HEK293 (cell line): ENCODE measurements around the gene FSCN2.

Experiments
- EGR2 ChIP-seq: fragments of 450-650 bp; formaldehyde crosslinking; IDR thresholded peaks from 2 replicates; pipeline ENCODE4 v1.5.1; 2016; ENCODE audit warnings: low read depth, missing biosample characterization, missing genetic modification characterization
- GFI1B ChIP-seq: fragments of 450-650 bp; formaldehyde crosslinking; IDR thresholded peaks from 2 replicates; pipeline ENCODE4 v1.5.1; 2016; ENCODE audit warnings: missing biosample characterization, missing genetic modification characterization
- GLIS1 ChIP-seq: fragments of 450-650 bp; formaldehyde crosslinking; IDR thresholded peaks from 2 replicates; pipeline ENCODE4 v1.5.1; 2016; ENCODE audit warnings: missing biosample characterization, missing genetic modification characterization
- HOXC10 ChIP-seq: sonication (generic); formaldehyde crosslinking; IDR thresholded peaks from 2 replicates; pipeline ENCODE4 v1.8.1; 2023; ENCODE audit warnings: mild to moderate bottlenecking, missing genetic modification reagents
- KLF16 ChIP-seq: fragments of 450-650 bp; formaldehyde crosslinking; IDR thresholded peaks from 2 replicates; pipeline ENCODE4 v1.5.1; 2017; ENCODE audit warnings: missing biosample characterization, missing genetic modification characterization
- MYNN ChIP-seq: fragments of 450-650 bp; formaldehyde crosslinking; IDR thresholded peaks from 2 replicates; pipeline ENCODE4 v1.5.1; 2016; ENCODE audit warnings: missing biosample characterization, missing genetic modification characterization, borderline replicate concordance
- PRDM4 ChIP-seq: fragments of 450-650 bp; formaldehyde crosslinking; IDR thresholded peaks from 2 replicates; pipeline ENCODE4 v1.5.1; 2017; ENCODE audit warnings: missing biosample characterization, missing genetic modification characterization
- SALL2 ChIP-seq: fragments of 450-650 bp; formaldehyde crosslinking; IDR thresholded peaks from 2 replicates; pipeline ENCODE4 v1.5.0; 2017; ENCODE audit warnings: missing biosample characterization, mild to moderate bottlenecking, missing genetic modification characterization, borderline replicate concordance
- ZBTB1 ChIP-seq: fragments of 450-650 bp; formaldehyde crosslinking; IDR thresholded peaks from 2 replicates; pipeline ENCODE4 v1.5.1; 2016; ENCODE audit warnings: missing biosample characterization, missing genetic modification characterization
- ZBTB10 ChIP-seq: fragments of 450-650 bp; formaldehyde crosslinking; IDR thresholded peaks from 2 replicates; pipeline ENCODE4 v1.5.1; 2016; ENCODE audit warnings: missing biosample characterization, missing genetic modification characterization
- ZBTB20 ChIP-seq: fragments of 450-650 bp; formaldehyde crosslinking; IDR thresholded peaks from 2 replicates; pipeline ENCODE4 v1.5.1; 2016; ENCODE audit warnings: missing biosample characterization, missing genetic modification characterization
- ZBTB26 ChIP-seq: fragments of 450-650 bp; formaldehyde crosslinking; optimal IDR thresholded peaks from 2 replicates; pipeline ENCODE3; 2016; ENCODE audit warnings: missing biosample characterization, mild to moderate bottlenecking, missing genetic modification characterization
- ZBTB7A ChIP-seq: fragments of 450-650 bp; formaldehyde crosslinking; IDR thresholded peaks from 2 replicates; pipeline ENCODE4 v1.5.1; 2016; ENCODE audit warnings: low read depth, missing biosample characterization, missing genetic modification characterization
- ZFP41 ChIP-seq: fragments of 450-650 bp; formaldehyde crosslinking; IDR thresholded peaks from 2 replicates; pipeline ENCODE4 v1.5.1; 2016; ENCODE audit warnings: missing biosample characterization, missing genetic modification characterization, borderline replicate concordance
- ZFP69B ChIP-seq: fragments of 450-650 bp; formaldehyde crosslinking; IDR thresholded peaks from 2 replicates; pipeline ENCODE4 v1.5.1; 2016; ENCODE audit warnings: missing biosample characterization, missing genetic modification characterization
- ZIC2 ChIP-seq: fragments of 450-650 bp; formaldehyde crosslinking; IDR thresholded peaks from 2 replicates; pipeline ENCODE4 v1.5.1; 2016; ENCODE audit warnings: missing biosample characterization, missing genetic modification characterization
- ZNF121 ChIP-seq: fragments of 450-650 bp; formaldehyde crosslinking; IDR thresholded peaks from 2 replicates; pipeline ENCODE4 v1.5.1; 2016; ENCODE audit warnings: missing biosample characterization, missing genetic modification characterization
- ZNF133 ChIP-seq: fragments of 450-650 bp; formaldehyde crosslinking; IDR thresholded peaks from 2 replicates; pipeline ENCODE4 v1.5.1; 2016; ENCODE audit warnings: missing biosample characterization, missing genetic modification characterization
- ZNF138 ChIP-seq: fragments of 450-650 bp; formaldehyde crosslinking; IDR thresholded peaks from 2 replicates; pipeline ENCODE4 v1.5.1; 2016; ENCODE audit warnings: missing biosample characterization, missing genetic modification characterization, borderline replicate concordance
- ZNF350 ChIP-seq: fragments of 450-650 bp; formaldehyde crosslinking; IDR thresholded peaks from 2 replicates; pipeline ENCODE4 v1.5.0; 2017; ENCODE audit warnings: missing biosample characterization, mild to moderate bottlenecking, missing genetic modification characterization
- ZNF354C ChIP-seq: fragments of 450-650 bp; formaldehyde crosslinking; IDR thresholded peaks from 2 replicates; pipeline ENCODE4 v1.5.1; 2016; ENCODE audit warnings: missing biosample characterization, missing genetic modification characterization, low read depth, borderline replicate concordance
- ZNF366 ChIP-seq: fragments of 450-650 bp; formaldehyde crosslinking; conservative IDR thresholded peaks from 2 replicates; pipeline ENCODE4 v1.5.1; 2016; ENCODE audit warnings: missing biosample characterization, missing genetic modification characterization
- ZNF423 ChIP-seq: fragments of 450-650 bp; formaldehyde crosslinking; IDR thresholded peaks from 2 replicates; pipeline ENCODE4 v1.5.1; 2016; ENCODE audit warnings: missing biosample characterization, missing genetic modification characterization
- ZNF521 ChIP-seq: fragments of 450-650 bp; formaldehyde crosslinking; IDR thresholded peaks from 2 replicates; pipeline ENCODE4 v1.5.1; 2017; ENCODE audit warnings: missing biosample characterization, mild to moderate bottlenecking, missing genetic modification characterization
- ZNF596 ChIP-seq: fragments of 450-650 bp; IDR thresholded peaks from 2 replicates; pipeline ENCODE4 v1.5.0; 2018; ENCODE audit warnings: missing biosample characterization, mild to moderate bottlenecking, missing genetic modification characterization, moderate library complexity
- ZNF629 ChIP-seq: fragments of 450-650 bp; formaldehyde crosslinking; IDR thresholded peaks from 2 replicates; pipeline ENCODE4 v1.5.1; 2017; ENCODE audit warnings: missing biosample characterization, missing genetic modification characterization
- ZSCAN30 ChIP-seq: fragments of 450-650 bp; IDR thresholded peaks from 2 replicates; pipeline ENCODE4 v1.5.1; 2018; ENCODE audit warnings: missing biosample characterization, mild to moderate bottlenecking, missing genetic modification characterization, moderate library complexity
- TF ChIP-seq, protein P1 (sequence below): fragments of 450-650 bp; formaldehyde crosslinking; IDR thresholded peaks from 2 replicates; pipeline ENCODE4 v1.5.1; 2016; ENCODE audit warnings: missing biosample characterization, missing genetic modification characterization, low read depth
- TF ChIP-seq, protein P2 (sequence below): fragments of 450-650 bp; formaldehyde crosslinking; IDR thresholded peaks from 2 replicates; pipeline ENCODE4 v1.5.1; 2016; ENCODE audit warnings: missing biosample characterization, missing genetic modification characterization

FSCN2 gene

DNA sequence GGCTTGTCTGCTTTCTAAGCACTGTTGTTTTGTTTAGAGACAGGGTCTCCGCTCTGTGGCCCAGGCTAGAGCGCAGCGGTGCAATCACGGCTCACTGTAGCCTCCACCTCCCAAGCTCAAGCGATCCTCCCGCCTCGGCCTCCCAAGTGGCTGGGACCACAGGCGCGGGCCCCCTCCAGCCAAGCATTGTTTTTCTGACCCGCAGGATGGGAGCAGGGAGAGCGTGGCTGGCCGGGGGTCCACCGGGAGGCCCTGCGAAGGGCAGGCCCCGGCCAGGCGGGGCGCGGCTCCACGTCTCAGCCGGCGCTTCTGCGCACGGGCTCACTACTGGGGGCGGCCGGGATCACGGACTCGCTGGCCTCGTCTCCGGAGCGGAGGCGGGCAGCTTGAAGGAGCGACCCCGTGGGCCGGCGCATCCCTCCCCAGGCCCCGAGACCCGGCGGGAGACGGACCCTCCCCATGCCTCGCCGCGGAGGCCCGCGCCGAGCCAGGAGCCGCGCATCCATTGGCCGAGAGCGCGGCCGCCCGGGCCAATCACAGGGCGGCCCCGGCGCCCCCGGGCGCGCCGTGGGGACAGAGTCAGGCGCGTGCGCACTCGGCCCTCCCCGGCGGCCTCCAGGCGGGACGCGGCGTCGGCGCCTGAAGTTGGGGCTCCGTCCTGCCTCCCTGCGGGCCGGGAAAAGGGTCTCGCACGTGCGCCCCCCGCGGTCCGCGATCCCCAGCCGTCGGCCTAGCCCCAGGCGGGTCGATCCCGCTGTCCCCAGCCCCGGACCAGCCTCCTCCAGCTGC, 40.5 kb upstream of the FSCN2 start (continued):
- no peak for TF ChIP-seq PRDM4 (tag by site-specific recombination)
- no peak for TF ChIP-seq ZNF354C (tag by site-specific recombination)
- TF ChIP-seq ZNF133 (tag by site-specific recombination) = no peak
- TF ChIP-seq, protein P1, sequence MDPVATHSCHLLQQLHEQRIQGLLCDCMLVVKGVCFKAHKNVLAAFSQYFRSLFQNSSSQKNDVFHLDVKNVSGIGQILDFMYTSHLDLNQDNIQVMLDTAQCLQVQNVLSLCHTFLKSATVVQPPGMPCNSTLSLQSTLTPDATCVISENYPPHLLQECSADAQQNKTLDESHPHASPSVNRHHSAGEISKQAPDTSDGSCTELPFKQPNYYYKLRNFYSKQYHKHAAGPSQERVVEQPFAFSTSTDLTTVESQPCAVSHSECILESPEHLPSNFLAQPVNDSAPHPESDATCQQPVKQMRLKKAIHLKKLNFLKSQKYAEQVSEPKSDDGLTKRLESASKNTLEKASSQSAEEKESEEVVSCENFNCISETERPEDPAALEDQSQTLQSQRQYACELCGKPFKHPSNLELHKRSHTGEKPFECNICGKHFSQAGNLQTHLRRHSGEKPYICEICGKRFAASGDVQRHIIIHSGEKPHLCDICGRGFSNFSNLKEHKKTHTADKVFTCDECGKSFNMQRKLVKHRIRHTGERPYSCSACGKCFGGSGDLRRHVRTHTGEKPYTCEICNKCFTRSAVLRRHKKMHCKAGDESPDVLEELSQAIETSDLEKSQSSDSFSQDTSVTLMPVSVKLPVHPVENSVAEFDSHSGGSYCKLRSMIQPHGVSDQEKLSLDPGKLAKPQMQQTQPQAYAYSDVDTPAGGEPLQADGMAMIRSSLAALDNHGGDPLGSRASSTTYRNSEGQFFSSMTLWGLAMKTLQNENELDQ (tag by site-specific recombination) = no peak
- TF ChIP-seq ZSCAN30 (tag by site-specific recombination) = 0 out of 2 replicates have a peak, but pooled peaks have one; percentile 44
- no peak for TF ChIP-seq SALL2 (tag by site-specific recombination)
- TF ChIP-seq ZNF521 = no peak
- peak; percentile 87 for TF ChIP-seq ZFP69B (tag by site-specific recombination)
- peak; percentile 25; the same call in 1 of the 2 replicates for TF ChIP-seq ZNF423
- no peak for TF ChIP-seq ZBTB10 (tag by site-specific recombination)
- no peak for TF ChIP-seq KLF16 (tag by site-specific recombination)
- TF ChIP-seq ZBTB20 = peak; percentile 81; the same call in 1 of the 2 replicates
- no peak for TF ChIP-seq MYNN (tag by site-specific recombination)
- no peak for TF ChIP-seq ZNF629 (tag by site-specific recombination)
- TF ChIP-seq ZBTB7A (tag by site-specific recombination) = no peak; the same call in 1 of the 2 replicates
- TF ChIP-seq ZNF138 = no peak
- 0 out of 2 replicates have a peak, but pooled peaks have one; percentile 9 for TF ChIP-seq EGR2
- TF ChIP-seq, protein P2, sequence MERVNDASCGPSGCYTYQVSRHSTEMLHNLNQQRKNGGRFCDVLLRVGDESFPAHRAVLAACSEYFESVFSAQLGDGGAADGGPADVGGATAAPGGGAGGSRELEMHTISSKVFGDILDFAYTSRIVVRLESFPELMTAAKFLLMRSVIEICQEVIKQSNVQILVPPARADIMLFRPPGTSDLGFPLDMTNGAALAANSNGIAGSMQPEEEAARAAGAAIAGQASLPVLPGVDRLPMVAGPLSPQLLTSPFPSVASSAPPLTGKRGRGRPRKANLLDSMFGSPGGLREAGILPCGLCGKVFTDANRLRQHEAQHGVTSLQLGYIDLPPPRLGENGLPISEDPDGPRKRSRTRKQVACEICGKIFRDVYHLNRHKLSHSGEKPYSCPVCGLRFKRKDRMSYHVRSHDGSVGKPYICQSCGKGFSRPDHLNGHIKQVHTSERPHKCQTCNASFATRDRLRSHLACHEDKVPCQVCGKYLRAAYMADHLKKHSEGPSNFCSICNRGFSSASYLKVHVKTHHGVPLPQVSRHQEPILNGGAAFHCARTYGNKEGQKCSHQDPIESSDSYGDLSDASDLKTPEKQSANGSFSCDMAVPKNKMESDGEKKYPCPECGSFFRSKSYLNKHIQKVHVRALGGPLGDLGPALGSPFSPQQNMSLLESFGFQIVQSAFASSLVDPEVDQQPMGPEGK (tag by site-specific recombination) = peak; percentile 86; the same call in 1 of the 2 replicates
- TF ChIP-seq GLIS1 (tag by site-specific recombination) = peak; percentile 97
- no peak for TF ChIP-seq ZFP41 (tag by site-specific recombination)
- peak; percentile 83 for TF ChIP-seq ZIC2 (tag by site-specific recombination)
- TF ChIP-seq ZNF596 (tag by site-specific recombination) = 0 out of 2 replicates have a peak, but pooled peaks have one; percentile 30
- no peak for TF ChIP-seq ZNF350
- peak; percentile 15; the same call in 1 of the 2 replicates for TF ChIP-seq ZBTB1 (tag by site-specific recombination)
- peak; percentile 79 for TF ChIP-seq ZBTB26 (tag by site-specific recombination)
- TF ChIP-seq ZNF121 = peak; percentile 73
- TF ChIP-seq GFI1B (tag by site-specific recombination) = no peak
- 0 out of 2 replicates have a peak, but pooled peaks have one; percentile 75 for TF ChIP-seq HOXC10 (CRISPR knock-in tag)
- no peak for TF ChIP-seq ZNF366 (tag by site-specific recombination)
